H9 (cell line): ENCODE data around the gene TESPA1. TPM values are rescaled to one million over a fixed set of nuclear protein-coding genes. Genes with fewer than 3 reads are reported as not detected.

Experiments
- DNase-seq: peaks from one replicate; pipeline ENCODE4 v3.0.0-alpha.2; 2017
- H2AFZ ChIP-seq: one replicate; pipeline ENCODE4 v1.6.1; 2013; ENCODE audit warnings: mild to moderate bottlenecking, low read length, control low read depth, moderate library complexity
- H2AK5ac ChIP-seq: 2 replicates; pipeline ENCODE4 v1.6.1; 2013; ENCODE audit warnings: low read length, control low read depth, mixed read lengths; ENCODE audit not compliant: insufficient read length
- H2BK120ac ChIP-seq: one replicate; pipeline ENCODE4 v1.6.1; 2013; ENCODE audit warnings: low read depth, mild to moderate bottlenecking, low read length, control low read depth, inconsistent platforms; ENCODE audit not compliant: poor library complexity, severe bottlenecking
- H2BK12ac ChIP-seq: 2 replicates; pipeline ENCODE4 v1.6.1; 2013; ENCODE audit warnings: low read length, control low read depth, mixed read lengths, low read depth; ENCODE audit not compliant: insufficient read length
- H2BK15ac ChIP-seq: 2 replicates; pipeline ENCODE4 v1.6.1; 2013; ENCODE audit warnings: low read depth, low read length, control low read depth
- H2BK20ac ChIP-seq: one replicate; pipeline ENCODE4 v1.6.1; 2013; ENCODE audit warnings: low read depth, mild to moderate bottlenecking, low read length, control low read depth, inconsistent platforms; ENCODE audit not compliant: poor library complexity, severe bottlenecking
- H2BK5ac ChIP-seq: 2 replicates; pipeline ENCODE4 v1.6.1; 2013; ENCODE audit warnings: low read length, control low read depth, mixed read lengths; ENCODE audit not compliant: insufficient read length
- H3K14ac ChIP-seq: 2 replicates; pipeline ENCODE4 v1.6.1; 2013; ENCODE audit warnings: low read length, control low read depth; ENCODE audit not compliant: insufficient read depth
- H3K18ac ChIP-seq: 2 replicates; pipeline ENCODE4 v1.6.1; 2013; ENCODE audit warnings: low read depth, mild to moderate bottlenecking, mixed read lengths, low read length, control low read depth; ENCODE audit not compliant: insufficient read length
- H3K23ac ChIP-seq: 2 replicates; pipeline ENCODE4 v1.6.1; 2013; ENCODE audit warnings: low read length, control low read depth, mixed read lengths, low read depth; ENCODE audit not compliant: insufficient read length
- H3K23me2 ChIP-seq: 2 replicates; pipeline ENCODE4 v1.6.1; 2013; ENCODE audit warnings: low read depth, mild to moderate bottlenecking, mixed read lengths, low read length, control low read depth; ENCODE audit not compliant: insufficient read length, poor library complexity, severe bottlenecking
- H3K27ac ChIP-seq: 2 replicates; pipeline ENCODE4 v1.5.1; 2013; ENCODE audit warnings: low read length, control low read depth, mixed read lengths, low read depth; ENCODE audit not compliant: insufficient read length
- H3K27me3 ChIP-seq: 2 replicates; pipeline ENCODE4 v1.6.1; 2013; ENCODE audit warnings: low read length, control low read depth, inconsistent platforms; ENCODE audit not compliant: insufficient read depth
- H3K4ac ChIP-seq: 2 replicates; pipeline ENCODE4 v1.6.1; 2013; ENCODE audit warnings: low read depth, mild to moderate bottlenecking, control low read depth, inconsistent platforms, low read length, moderate library complexity
- H3K4me1 ChIP-seq: 2 replicates; pipeline ENCODE4 v1.6.1; 2013; ENCODE audit warnings: low read length, control low read depth, inconsistent platforms; ENCODE audit not compliant: insufficient read depth
- H3K4me2 ChIP-seq: 2 replicates; pipeline ENCODE4 v1.6.1; 2013; ENCODE audit warnings: low read length, control low read depth, mixed read lengths; ENCODE audit not compliant: insufficient read length, insufficient read depth
- H3K56ac ChIP-seq: 2 replicates; pipeline ENCODE4 v1.6.1; 2013; ENCODE audit warnings: low read depth, mild to moderate bottlenecking, mixed read lengths, low read length, control low read depth; ENCODE audit not compliant: insufficient read length
- H3K79me1 ChIP-seq: 2 replicates; pipeline ENCODE4 v1.6.1; 2013; ENCODE audit warnings: low read depth, mild to moderate bottlenecking, moderate library complexity, low read length, control low read depth, inconsistent platforms; ENCODE audit not compliant: insufficient read depth, poor library complexity, severe bottlenecking
- H3K79me2 ChIP-seq: 2 replicates; pipeline ENCODE4 v1.6.1; 2013; ENCODE audit warnings: low read length, control low read depth, inconsistent platforms; ENCODE audit not compliant: insufficient read depth
- H3K9ac ChIP-seq: 2 replicates; pipeline ENCODE4 v1.6.1; 2013; ENCODE audit warnings: low read length, control low read depth, mixed read lengths; ENCODE audit not compliant: insufficient read length; ENCODE audit errors: extremely low read depth
- H3K9me3 ChIP-seq: one replicate; pipeline ENCODE4 v1.6.1; 2013; ENCODE audit warnings: low read depth, low read length, inconsistent platforms; ENCODE audit not compliant: control insufficient read depth
- H3T11ph ChIP-seq: one replicate; pipeline ENCODE4 v1.6.1; 2013; ENCODE audit warnings: mild to moderate bottlenecking, low read length, control low read depth, inconsistent platforms
- H4K20me1 ChIP-seq: one replicate; pipeline ENCODE4 v1.6.1; 2013; ENCODE audit not compliant: control insufficient read depth, insufficient read length, insufficient read depth
- H4K5ac ChIP-seq: 2 replicates; pipeline ENCODE4 v1.6.1; 2013; ENCODE audit warnings: low read depth, mild to moderate bottlenecking, mixed read lengths, low read length, control low read depth; ENCODE audit not compliant: insufficient read length
- H4K8ac ChIP-seq: replicated peaks from 2 replicates; pipeline ENCODE4 v1.6.1; 2013; ENCODE audit warnings: low read length, control low read depth, mixed read lengths, low read depth; ENCODE audit not compliant: insufficient read length
- H4K91ac ChIP-seq: 2 replicates; pipeline ENCODE4 v1.6.1; 2013; ENCODE audit warnings: low read depth, mild to moderate bottlenecking, moderate library complexity, mixed read lengths, low read length, control low read depth; ENCODE audit not compliant: insufficient read length
- H3K27ac Mint-ChIP-seq, 3 experiments: 2 replicates in 2 of 3; 3 replicates in 1 of 3; pipeline ENCODE4 v1.8.0; 2020 to 2021; ENCODE audit warnings: mixed read lengths in 3 of 3, mild to moderate bottlenecking in 1 of 3, moderate library complexity in 1 of 3
- H3K27me3 Mint-ChIP-seq: 2 replicates; pipeline ENCODE4 v1.8.0; 2021; ENCODE audit warnings: low read depth, mild to moderate bottlenecking, moderate library complexity, mixed read lengths
- H3K36me3 Mint-ChIP-seq, 3 experiments: 2 replicates in 2 of 3; 3 replicates in 1 of 3; pipeline ENCODE4 v1.8.0; 2020 to 2021; ENCODE audit warnings: low read depth in 3 of 3, mixed read lengths in 3 of 3; ENCODE audit not compliant: insufficient read depth in 1 of 3
- H3K4me1 Mint-ChIP-seq, 2 experiments: 2 replicates each; pipeline ENCODE4 v1.8.0; 2020; ENCODE audit warnings: mixed read lengths in 2 of 2
- H3K4me3 Mint-ChIP-seq, 2 experiments: 2 replicates in 1 of 2; 3 replicates in 1 of 2; pipeline ENCODE4 v1.8.0; 2020 to 2021; ENCODE audit warnings: mild to moderate bottlenecking in 2 of 2, mixed read lengths in 2 of 2, moderate library complexity in 1 of 2
- H3K9me3 Mint-ChIP-seq, 2 experiments: 2 replicates in 1 of 2; 3 replicates in 1 of 2; pipeline ENCODE4 v1.8.0; 2020; ENCODE audit warnings: mild to moderate bottlenecking in 2 of 2, mixed read lengths in 2 of 2, moderate library complexity in 1 of 2
- CTCF ChIP-seq: fragments of 200-600 bp; sonication (generic); conservative IDR thresholded peaks from 3 replicates; pipeline ENCODE4 v1.8.0; 2021; ENCODE audit warnings: antibody characterized with exemption, mild to moderate bottlenecking
- WGBS: extraction: QIAGEN DNeasy Blood & Tissue Kit; methylation state at CpG from one replicate; pipeline ENCODE4 v1.1.7; 2013; ENCODE audit warnings: missing lambda C conversion rate, low lambda C conversion rate, mixed read lengths; ENCODE audit not compliant: insufficient read length; ENCODE audit errors: extremely low coverage; 5-methylcytosine and 5-hydroxymethylcytosine counted together
- total RNA-seq: library from RNA; stranded (reverse); gene quantifications from 2 replicates; pipeline ENCODE4 v1.2.1, GENCODE V29; 2021

TESPA1 gene
- total RNA-seq, 1 experiment from 2014 or later = not detected

- H3K4me3 Mint-ChIP-seq = no peak overlapping the region
- Histone ChIP-seq H3K79me1 (no peaks in the 10 kb centered on the region), H4K8ac (no peak overlapping the region), H2BK120ac (no peak overlapping the region), H3K4ac (no peak overlapping the region), H3K56ac (no peak overlapping the region), H3K9ac (no peak overlapping the region), H2BK15ac (no peak overlapping the region), H2BK5ac (no peak overlapping the region), H3K23ac (no peak overlapping the region), H3K14ac (no peak overlapping the region), H3K27me3 (no peaks in the 10 kb centered on the region), H4K5ac (no peak overlapping the region), H3K79me2 (no peaks in the 10 kb centered on the region), H3K18ac (no peak overlapping the region), H3K4me2 (no peak overlapping the region), H2BK12ac (no peak overlapping the region), H4K91ac (no peak overlapping the region), H4K20me1 (no peaks in the 10 kb centered on the region), H3K23me2 (no peaks in the 10 kb centered on the region), H2AFZ (no peak overlapping the region), H3T11ph (no peak overlapping the region), H3K27ac (no peak overlapping the region), H2AK5ac (no peak overlapping the region), H3K4me1 (no peaks in the 10 kb centered on the region; the same call in 1 of the 2 replicates), H2BK20ac (no peak overlapping the region), H3K9me3 (no peaks in the 10 kb centered on the region)
- no CpG with 5 or more reads among the region's 12 CpGs for WGBS
- TF ChIP-seq CTCF = peak; percentile 19; the same call in 1 of the 3 replicates
- no peak overlapping the region for H3K27ac Mint-ChIP-seq
- DNase-seq = peak; percentile 51
- no peaks in the 10 kb centered on the region for H3K36me3 Mint-ChIP-seq
- H3K4me1 Mint-ChIP-seq = peaks cover 14 to 15% of the 10 kb centered on the region in 2 experiments
- H3K27me3 Mint-ChIP-seq = no peaks in the 10 kb centered on the region
- H3K9me3 Mint-ChIP-seq = no peaks in the 10 kb centered on the region; a peak in 1 of 5 replicates
Measured at GRCh38 chr12:54974279-54974678, 10.3 kb downstream of the TESPA1 start.
